Adipose tissue (tissue), 3 donors: Measurements from ENCODE around the gene TRPV6. TPM values are rescaled to one million over a fixed set of nuclear protein-coding genes. Genes with fewer than 3 reads are reported as not detected.

Experiments used
- H3K27ac ChIP-seq: one replicate; pipeline ENCODE4 v1.5.1; 2013; ENCODE audit warnings: low read depth, low read length
- WGBS, 3 donors: extraction: QIAGEN DNeasy Blood & Tissue Kit; methylation state at CpG; one replicate each; pipeline ENCODE4 v1.1.7; 2013; 5-methylcytosine and 5-hydroxymethylcytosine counted together
- polyA plus RNA-seq, 3 donors: library from polyadenylated mRNA; stranded (reverse); fragments of 200-250 nt; gene quantifications; one replicate each; pipeline ENCODE4 v1.2.3, GENCODE V29; 2013
- donor health status: healthy with polysubstance abuse.
- donor health status: Bipolar disorder and iron deficiency.
- donor health status: healthy.

Gene TRPV6
- polyA plus RNA-seq, 3 donors, result 0.42 to 37.0 TPM; not detected in 1

DNA sequence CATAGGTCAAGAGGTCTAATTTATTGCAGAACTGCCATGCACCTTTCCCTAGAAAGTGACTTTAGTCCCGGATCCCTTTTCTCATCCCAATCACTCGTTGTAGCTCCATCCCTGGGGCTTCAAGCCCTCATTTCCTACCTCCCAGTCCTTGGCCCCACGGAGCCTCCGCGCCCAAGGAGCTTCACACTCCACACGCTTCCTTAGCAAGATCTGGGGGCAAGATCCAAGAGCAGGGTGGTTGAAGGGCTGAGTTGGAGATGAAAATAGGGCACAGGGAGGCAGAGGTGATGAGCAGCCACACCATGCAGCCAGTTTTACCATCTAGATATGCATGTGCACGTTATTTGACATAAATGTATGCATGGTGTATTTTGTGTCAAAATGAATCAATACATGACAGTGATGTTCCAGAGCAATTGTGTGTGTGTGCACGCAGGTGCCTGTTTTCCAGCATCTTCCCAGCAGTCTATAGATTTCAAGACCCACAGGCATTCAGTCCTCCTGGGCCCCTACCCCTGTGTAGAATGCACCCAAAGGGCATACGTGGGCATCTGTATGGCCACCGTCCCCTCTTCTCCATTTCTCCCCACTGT lies 6.0 kb upstream of the TRPV6 start:
- WGBS, 3 donors, result 77 to 87% (median 81%) methylated on average over 10 of the region's 10 CpGs
- H3K27ac ChIP-seq, result no peak overlapping the region

DNA sequence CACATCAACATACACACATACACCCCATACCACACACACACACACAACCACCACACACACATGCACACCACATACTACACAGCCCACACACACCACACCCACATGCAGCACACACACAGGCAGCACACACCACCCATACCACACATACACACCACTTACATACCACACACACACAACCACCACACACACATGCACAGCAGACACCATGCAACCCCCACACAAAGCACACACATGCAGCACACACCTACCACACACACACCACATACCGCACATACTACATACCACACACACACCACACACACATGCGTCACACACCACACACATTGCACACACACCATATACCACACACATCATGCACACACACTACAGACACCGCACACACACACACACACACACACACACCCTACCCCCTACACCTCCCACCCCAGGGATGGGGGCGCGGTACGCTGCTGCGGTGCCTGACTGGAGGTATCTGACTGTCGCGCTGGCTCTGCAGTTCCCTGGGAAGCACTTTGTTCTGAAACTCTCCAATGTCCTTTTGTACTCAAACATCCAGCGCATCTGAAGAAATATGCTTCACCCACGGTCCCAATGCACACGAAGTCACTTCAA lies 5.4 kb upstream of the TRPV6 start:
- WGBS, 3 donors, result 83 to 86% (median 83%) methylated on average over 12 of the region's 12 CpGs
- H3K27ac ChIP-seq, result no peak overlapping the region

DNA sequence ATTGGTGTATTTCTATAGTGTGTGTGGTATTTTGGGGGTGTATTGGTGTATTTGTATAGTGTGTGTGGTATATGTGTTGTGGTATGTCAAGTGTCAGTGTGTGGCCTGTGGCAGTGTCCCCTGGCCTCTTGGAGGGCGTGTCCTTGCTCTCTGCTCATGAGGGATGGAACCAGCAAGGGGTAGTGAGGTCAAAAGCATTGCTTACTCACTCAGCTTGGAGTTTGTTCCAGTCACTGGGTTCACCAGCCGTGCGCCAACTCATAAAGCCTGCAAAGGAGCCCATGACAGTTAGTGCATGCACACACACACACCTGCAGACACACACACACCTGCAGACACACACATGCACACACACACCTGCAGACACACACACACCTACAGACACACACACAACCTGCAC lies 4.3 kb upstream of the TRPV6 start:
- WGBS, 3 donors, result 61 to 78% (median 69%) methylated on average over 3 of the region's 3 CpGs

DNA sequence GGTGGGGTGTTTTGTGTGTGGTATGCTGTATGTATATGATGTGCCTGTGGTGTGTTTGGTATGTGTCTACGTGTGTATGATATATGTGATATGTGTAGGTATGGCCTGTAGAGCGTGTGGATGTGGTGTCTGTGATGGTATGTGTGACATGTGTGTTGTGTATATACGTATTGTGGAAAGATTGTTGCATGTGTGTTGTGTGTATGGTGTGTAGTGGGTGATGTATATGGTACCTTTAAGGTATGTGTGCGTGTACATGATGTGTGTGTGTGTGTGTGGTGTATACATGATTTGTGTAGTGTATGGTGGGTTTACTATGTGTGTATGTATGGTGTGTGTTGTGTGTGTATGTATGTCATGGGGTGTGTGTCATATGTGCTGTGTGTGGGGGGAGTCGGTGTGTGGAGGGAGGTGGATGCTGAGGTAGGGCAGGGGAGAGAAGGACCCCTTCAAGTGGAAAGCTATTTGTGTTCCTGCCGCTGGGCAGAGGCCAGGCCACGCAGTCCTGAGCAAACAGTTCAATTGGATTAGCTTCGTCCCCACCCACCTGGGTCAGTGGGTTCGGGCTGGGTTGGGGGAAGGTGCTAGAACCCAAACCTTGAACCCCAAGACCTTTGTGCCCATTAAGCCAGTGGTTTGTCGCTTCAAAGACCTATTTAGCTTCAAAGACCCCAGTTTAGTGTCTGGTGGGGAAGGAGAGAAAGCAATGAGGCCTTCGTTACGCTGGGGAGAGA lies 1.9 kb upstream of the TRPV6 start:
- H3K27ac ChIP-seq, result no peak overlapping the region
- 87 to 95% (median 91%) methylated on average over 12 of the region's 12 CpGs for WGBS, 3 donors

More for the DNA sequence above, 4.3 kb upstream of the TRPV6 start:
- H3K27ac ChIP-seq, result no peak overlapping the region

DNA sequence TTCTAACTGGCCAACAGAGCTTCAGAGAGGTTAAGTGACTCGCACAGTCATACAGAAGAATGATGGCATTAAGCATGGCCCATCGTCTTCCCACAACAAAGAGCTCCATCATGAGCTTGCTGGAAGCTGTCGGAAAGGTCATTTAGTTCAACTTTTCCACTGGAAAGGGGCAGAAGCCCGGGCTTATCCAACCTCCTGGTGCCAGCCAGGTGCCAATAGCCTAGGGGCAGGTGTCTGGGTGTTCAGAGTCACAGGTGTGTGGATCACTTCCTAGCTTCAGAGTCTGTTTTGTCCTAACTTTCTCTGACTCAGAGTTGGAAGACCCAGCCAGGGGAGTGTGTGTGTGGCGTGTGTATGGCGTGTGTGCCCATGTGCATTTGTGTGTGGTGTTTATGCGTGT lies 1.3 kb upstream of the TRPV6 start:
- no peak overlapping the region for H3K27ac ChIP-seq
- 75 to 77% (median 75%) methylated on average over 7 of the region's 7 CpGs for WGBS, 3 donors

DNA sequence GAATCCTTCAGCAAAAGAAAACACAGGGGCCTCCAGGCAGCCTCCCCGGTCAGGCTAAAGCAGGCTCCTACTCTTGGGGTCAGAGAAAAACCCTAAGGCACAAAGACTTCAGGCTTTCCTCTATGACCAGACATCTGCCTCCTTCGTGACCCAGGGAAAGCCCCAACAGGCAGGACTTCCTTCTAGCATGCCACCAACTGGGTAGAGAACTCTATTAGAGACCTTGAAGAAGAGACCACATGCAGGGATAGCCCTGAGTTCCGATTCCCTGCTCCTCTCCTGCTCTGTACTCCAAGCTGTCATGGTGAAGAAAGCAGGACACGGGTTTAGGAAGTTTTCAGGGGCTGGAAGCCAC lies 1.3 kb downstream of the TRPV6 start:
- no peak overlapping the region for H3K27ac ChIP-seq
- 73 to 82% (median 76%) methylated on average over 4 of the region's 4 CpGs for WGBS, 3 donors

DNA sequence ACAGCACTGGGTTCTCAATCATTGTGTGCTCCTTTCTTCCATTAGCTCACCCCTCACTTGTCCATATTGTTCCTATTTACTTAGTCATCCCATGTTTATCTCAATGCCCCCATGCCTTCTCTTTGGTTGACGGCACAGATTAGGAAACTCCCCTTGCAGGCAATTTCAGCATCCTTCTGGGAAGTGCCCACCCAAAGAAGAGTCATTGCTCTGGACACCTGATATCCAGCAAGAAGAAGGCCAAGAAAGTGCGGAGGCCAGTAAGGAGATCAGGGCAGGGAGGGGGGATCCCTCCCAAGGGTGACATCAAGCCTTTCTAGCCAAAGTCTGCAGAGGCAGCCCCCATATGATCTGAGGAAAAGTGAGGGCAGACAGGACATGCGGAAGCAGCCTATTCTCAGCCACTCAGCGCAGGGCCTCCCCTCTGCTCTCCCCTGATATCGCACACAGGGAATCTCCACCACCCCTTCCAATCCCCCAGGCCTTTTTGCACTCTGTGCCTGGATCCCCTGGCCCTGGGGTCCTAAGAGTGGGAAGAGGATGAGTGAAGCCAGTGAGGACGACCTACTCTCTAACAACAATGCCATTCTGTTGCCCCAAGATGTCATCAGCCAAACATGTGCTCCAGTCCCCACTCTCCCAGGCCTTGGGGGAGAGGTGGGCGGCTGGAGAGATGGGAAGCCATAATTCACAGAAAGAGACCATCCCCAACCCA lies 1.8 kb downstream of the TRPV6 start:
- no peak overlapping the region for H3K27ac ChIP-seq
- whole genome bisulfite sequencing, 3 donors, result 71 to 85% (median 80%) methylated on average over 7 of the region's 7 CpGs

DNA sequence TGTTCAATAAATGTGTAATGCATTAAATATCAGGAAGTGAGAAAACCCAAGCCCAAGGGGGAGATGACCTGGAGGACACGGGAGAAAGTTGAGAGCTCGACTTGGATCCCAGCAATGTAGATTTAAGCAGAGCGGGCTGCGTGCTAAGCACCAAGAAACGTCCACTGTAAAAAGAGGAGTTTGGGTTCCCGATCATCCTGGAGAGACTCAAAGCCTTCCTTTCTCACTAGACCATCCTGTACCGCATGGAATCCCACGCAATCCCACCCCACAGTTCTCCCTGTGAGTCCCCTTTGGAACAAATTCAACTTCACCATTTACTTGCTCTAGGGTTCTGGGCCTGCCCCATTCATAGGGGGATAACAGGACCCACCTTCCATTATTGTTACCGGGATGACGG lies 2.4 kb downstream of the TRPV6 start:
- 70 to 91% (median 85%) methylated on average over 10 of the region's 10 CpGs for WGBS, 3 donors
- no peak overlapping the region for H3K27ac ChIP-seq

DNA sequence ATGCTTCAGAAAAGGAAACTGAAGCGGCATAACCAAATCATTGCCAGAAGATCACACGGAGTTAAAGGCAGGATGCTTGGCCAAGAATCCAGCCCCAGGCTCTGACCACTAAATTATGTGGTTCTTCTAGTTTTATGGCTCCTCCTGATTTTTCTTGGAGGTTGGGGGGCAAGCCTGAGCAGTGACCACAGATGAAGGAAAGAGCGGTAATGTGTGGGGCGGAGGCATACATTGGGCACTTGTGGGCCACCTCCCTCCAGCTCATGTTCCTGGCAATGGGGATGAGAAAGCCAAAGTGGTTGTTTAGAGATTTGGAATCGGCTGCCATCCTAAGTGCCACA lies 3.2 kb downstream of the TRPV6 start:
- no peak overlapping the region for H3K27ac ChIP-seq
- WGBS, 3 donors, result 65 to 85% (median 83%) methylated on average over 5 of the region's 5 CpGs

DNA sequence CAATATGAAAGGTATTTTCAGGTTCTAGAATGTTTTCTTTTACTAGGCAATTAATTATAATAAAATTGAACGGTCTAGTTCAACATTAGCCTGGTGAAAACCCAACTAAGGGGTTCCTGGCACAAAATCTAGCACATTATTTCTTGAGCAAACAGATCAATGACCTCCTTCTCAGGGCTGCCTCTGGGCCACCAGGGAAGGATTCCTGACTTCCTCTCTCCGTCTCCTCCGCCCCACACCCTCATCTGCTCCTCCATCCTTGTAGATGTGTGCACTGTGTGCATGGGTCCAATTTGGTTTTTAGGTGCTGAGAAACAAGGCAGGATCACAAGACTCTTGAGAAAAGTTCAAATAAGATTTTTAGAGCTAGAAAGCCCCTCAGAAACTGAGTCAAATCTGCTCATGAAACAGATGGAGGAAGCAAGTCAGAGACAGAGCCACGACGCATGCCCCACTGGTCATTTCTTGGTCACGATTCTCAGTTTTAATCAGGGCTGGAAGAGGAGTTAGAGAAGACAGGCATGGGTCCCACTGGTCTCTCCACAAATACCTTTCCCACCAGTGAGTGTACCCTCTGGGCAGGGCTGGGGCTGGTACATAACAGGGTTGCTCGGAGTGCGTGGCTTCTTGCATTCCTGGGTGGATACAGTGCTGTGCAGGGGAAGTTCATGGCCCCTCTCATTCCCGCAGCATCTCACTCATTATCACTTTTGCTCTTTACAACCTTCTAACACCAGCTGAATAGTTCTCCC lies 3.8 kb downstream of the TRPV6 start:
- 48 to 85% (median 85%) methylated on average over 9 of the region's 9 CpGs for WGBS, 3 donors
- H3K27ac ChIP-seq, result no peak overlapping the region

DNA sequence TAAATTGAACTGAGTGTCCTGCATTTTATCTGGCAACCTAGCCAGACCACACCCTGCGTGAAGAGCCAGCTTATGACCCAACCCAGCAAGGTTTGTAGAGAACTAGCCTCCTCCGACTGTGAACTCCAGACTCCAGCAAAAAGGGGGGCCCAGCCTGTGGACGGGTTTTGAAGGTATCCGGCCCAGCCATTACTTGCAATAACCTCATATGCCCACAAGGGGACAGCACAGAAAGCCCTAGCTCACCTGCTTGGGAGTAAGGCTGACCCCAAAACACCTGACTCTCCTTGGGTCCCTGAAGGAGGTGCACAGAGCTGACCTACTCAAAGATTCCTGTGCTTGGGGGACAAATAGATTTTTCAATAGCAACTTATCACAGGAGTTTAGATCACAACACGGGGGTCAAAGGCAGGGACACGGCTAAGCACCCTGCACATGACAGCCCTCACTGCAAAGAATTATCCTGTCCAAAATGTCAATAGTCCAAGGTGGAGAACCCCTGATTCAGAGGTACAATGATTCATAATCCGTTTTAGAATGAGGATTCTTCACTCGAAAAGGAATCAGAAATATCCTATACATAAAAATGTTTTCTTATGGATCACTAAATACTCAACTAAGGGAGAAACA lies 4.6 kb downstream of the TRPV6 start:
- H3K27ac ChIP-seq, result no peak overlapping the region
- 29 to 38% (median 33%) methylated on average over 8 of the region's 8 CpGs for WGBS, 3 donors

DNA sequence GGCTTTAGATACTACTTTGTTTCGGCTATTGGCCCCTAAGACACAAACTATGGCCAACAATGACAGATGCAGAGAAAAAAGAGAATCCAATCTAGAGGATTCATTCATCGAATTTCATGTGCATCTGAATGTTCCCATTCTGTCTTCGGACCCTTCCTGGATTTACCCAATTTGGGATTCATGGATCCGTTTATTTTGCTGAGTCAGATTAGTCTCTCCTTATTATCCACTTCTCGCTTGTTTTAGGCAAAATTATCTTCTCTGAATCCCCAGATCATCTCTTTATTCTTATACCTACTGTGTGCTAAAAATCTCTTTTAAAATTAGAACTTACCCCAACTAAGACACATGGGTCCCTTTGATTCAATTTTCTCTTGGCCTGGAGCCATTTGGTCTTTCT lies 6.5 kb downstream of the TRPV6 start:
- WGBS, 3 donors, result 79 to 91% (median 86%) methylated on average over 5 of the region's 5 CpGs
- no peak overlapping the region for H3K27ac ChIP-seq

DNA sequence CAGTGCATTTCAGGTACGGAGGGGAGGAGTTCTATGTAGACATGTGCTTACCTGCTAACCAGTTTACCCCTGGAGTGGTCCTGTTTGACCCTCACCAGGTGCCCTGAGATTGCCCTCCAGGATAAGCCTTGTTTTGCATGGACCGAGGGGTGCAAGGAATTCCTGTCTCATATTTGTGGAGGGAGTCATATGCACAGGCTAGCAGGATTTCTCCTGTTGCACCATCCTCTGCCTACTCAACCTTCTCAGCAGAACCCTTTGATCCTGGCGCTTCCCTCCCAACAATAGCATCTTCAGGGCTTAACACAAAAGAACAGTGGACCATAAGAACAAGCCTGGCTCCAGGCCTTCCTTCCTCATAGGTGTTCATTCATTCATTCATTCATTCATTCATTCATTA lies 7.2 kb downstream of the TRPV6 start:
- WGBS, 3 donors, result 90 to 95% (median 92%) methylated on average over 3 of the region's 3 CpGs
- H3K27ac ChIP-seq, result no peak overlapping the region

DNA sequence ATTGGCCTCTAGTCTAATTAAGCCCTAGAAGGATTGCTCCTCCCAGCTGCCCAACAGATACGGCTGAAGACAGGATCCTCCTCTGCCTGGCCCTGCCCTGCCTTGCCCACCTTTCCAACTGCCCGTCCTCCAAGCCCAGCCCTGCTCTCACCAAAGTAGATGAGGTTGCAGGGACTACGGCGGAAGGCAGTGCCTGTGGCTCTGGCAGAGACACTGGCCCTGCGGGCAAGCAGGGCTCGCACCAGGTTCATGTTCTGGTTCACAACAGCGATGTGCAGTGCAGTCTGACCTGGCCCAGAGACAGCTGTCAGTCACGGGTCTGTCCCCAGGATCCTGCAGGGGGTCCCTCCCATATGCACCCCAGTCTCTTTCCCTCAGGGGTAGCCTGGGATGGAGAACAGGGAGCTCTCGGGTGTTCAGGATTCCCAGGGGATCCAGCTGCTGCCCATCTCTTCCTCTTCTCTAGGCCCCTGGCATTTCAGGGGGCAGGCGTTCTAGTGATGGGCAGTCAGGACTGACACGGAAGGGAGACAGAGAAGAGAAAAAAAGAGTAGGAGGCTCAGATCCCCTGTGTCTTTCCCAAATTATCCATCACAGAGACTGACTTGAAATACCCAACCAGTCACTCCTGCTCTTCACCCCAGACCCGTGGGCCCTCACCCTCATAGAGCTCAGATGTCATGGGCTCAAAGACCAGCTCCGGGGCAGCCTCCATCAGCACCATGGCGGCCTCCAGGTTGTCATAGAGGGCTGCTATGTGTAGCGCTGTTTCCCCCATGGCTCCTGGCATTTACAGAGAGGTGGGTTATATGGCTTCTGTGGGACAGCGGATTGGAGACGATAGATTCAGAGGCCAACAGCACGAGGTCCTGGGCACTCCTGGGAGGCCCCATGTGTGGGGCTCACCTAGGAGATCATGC lies 8.3 kb downstream of the TRPV6 start:
- WGBS, 3 donors, result 87 to 88% (median 87%) methylated on average over 18 of the region's 18 CpGs
- H3K27ac ChIP-seq, result no peak overlapping the region

DNA sequence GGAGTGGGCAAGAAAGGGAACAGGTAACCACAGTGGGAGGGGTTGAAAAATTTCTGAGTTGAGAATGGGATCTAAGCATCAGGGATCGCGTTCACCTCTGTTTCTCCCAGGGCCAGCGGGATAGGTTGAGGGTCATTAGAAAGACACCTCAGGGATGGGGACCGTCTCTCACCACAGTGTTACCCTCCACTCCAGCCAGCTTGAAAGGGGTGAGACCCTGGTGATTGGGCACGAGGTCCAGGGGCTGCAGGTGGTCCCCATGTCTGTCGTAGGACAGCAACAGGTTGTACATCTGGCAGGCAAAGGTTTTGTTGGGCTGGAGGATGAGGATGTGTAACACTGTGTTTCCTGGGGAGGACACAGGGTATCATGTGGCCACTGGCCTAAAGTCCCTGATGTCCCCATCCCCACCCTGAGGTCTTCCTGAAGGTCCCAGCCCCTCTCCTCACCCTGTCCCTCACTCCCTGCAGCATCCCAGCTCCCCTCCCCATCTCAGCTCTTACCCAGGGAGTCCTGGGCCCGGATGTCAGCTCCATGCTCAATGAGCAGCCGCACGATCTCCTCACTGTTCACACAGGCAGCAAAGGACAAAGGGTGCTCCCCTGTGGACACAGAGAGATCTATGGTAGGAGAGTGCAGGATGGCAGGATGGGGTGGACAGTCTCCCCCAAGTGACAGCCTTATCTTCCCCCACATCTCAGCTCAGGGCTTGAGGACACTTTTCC lies 9.1 kb downstream of the TRPV6 start:
- WGBS, 3 donors, result 80 to 85% (median 85%) methylated on average over 9 of the region's 9 CpGs
- H3K27ac ChIP-seq, result no peak overlapping the region

DNA sequence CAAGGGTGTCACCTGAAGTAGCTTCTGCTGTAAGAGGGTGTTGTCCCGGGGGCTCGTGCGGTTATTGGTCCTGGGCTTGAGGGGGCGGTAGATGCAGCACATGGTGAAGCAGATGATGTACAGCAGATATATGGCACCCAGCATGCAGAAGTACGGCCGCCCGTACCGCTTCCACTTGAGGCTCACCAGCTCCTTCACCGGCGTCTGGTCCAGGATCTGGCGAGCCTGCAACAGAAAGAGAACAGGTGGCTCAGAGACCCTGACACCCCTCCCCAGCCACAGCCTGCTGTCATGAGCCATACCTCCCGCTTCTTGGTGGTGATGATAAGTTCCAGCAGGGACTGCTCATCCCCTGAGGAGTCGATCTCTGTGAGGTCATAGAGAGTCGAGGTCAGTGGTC lies 10.1 kb downstream of the TRPV6 start:
- WGBS, 3 donors, result 82 to 92% (median 89%) methylated on average over 14 of the region's 14 CpGs
- H3K27ac ChIP-seq, result no peak overlapping the region

DNA sequence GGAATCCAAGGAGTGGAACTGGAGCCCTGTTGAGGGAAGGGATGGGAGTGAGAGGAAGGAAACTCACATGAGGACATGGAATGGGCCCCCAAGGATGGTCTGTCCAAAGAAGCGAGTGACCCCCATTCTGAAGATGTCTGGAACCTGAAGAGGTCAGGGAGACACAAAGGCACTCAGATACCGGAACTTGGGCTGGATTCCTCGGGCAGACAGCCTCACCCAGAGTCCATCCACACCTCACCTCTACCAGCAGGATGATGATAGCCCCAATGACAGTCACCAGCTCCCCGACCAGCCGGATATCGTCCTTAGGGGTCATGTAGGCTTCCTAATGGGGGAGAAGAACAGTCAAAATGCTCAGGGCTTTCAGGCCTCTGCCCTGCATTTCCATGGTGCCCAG lies 10.7 kb downstream of the TRPV6 start:
- no peak overlapping the region for H3K27ac ChIP-seq
- WGBS, 3 donors, result 88 to 100% (median 90%) methylated on average over 6 of the region's 6 CpGs
